Activated CD4-positive, alpha-beta T cell treated with anti-CD3 and anti-CD28 coated beads, Interleukin-2, amount 50 U/mL, for 24 hours (primary cell): ENCODE measurements around the gene MR1.

ENCODE experiments used
- DNase-seq, 2 donors: peaks; one replicate each; pipeline ENCODE4 v3.0.0-alpha.2; 2020; ENCODE audit warnings: low read depth in 1 of 2, low spot score in 1 of 2

Gene MR1

DNA sequence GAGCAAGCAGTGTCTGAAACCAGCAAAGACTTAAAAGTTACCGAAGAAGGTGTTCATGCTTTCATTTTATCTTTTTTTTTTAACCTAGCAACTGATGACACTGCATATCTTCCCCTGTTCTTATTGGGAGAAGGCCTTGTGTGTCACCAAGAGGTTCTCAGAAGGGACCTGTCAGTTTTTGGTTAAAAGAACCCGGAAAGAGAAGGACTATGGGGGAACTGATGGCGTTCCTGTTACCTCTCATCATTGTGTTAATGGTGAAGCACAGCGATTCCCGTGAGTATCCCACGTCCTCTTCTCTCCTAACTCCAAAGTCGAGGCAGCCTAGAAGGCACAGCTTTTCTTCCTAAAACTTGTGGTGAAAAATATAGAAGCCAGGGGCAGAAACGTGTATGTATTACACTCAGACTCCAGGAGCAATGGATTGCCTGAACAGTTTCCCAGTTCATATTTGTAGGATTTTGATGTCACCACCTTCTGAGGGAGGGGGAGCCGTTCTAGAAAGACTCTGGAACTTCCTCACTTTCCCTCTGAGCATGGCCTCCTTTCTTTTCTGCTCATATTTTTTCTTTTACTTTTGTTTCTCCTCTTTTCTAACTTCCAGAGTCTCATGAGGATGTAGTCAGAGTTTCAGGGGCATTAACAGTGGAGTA, at the start of gene MR1:
Gene MR1 (plus strand): TSS at position 185 of the 653 bp plus-strand sequence. CDS start 25 bp downstream, at position 210.
- DNase-seq = peak in 1 of 2 donors; percentile 46

- DNase-seq = no peak
These were observed 45.5 kb upstream of the MR1 start for GRCh38 chr1:180988253-180988752.

DNA sequence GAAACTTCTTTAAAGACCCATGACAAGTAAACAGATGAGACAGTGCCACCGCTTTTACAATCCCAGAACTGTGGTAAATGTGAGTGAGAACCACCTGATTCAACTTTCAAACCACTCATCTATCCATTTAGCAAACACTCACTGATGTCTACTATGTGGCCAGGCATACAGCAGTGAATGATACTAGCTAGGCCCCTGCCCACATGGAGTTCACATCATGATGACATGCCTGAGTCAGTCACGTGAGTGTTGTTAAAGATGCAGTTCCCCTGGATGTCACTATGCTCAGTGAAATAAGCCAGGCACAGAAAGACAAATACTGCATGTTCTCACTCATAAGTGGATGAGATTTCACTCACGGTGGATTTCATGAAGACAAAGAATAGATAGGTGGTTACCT, 39.5 kb upstream of the MR1 start:
- DNase-seq = no peak

GRCh38 chr1:180997843-180998504, 35.8 kb upstream of the MR1 start:
- DNase-seq = no peak

- DNase-seq = no peak
These were observed 32.5 kb upstream of the MR1 start for GRCh38 chr1:181001091-181001780.

DNA sequence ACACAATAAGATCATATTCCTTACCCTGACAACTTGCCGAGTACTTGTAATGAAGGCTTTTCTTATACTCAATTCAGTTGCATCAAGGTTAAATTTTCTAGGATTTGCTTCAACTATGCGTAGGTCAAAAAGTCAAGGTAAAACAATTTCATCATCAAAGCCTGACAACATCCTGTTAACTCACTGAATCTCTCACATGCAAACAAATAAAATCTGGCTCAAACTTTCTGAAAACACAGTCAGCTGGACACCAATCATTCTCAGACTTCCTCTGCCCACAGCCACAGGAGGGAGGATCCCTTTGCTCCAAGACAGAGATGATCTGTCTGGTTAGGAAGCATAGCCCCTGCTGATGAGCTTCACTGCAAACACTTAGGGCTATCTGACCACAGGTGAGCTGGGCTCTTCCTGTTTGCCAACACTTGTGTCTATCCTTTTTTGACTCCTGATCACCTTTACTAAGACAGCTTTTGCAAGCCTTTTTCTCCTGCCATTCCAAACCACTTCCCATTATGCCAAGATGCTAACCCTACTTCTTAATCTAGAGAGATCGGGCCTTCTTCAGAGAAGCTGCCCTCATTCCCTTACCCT, 31.1 kb upstream of the MR1 start:
- no peak for DNase-seq

DNA sequence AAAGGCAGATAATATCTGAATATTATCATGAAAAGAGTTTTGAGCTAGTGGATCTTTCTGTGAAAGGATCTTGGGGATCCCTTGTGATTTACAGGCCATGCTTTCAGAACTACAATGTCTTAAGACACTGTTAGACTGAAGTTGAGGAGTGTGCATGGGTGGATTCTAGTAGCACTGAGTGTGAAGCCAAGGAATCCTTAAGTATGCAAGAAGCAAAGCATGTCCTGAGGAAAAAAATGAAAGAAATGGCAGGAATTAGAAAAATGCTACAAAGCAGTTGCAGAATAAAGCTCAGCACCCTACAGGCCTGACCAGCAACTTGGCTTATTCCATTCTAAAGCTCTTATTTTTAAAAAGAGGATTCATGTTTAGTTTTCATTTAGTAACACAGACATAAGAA, 23.0 kb upstream of the MR1 start:
- DNase-seq = no peak

DNA sequence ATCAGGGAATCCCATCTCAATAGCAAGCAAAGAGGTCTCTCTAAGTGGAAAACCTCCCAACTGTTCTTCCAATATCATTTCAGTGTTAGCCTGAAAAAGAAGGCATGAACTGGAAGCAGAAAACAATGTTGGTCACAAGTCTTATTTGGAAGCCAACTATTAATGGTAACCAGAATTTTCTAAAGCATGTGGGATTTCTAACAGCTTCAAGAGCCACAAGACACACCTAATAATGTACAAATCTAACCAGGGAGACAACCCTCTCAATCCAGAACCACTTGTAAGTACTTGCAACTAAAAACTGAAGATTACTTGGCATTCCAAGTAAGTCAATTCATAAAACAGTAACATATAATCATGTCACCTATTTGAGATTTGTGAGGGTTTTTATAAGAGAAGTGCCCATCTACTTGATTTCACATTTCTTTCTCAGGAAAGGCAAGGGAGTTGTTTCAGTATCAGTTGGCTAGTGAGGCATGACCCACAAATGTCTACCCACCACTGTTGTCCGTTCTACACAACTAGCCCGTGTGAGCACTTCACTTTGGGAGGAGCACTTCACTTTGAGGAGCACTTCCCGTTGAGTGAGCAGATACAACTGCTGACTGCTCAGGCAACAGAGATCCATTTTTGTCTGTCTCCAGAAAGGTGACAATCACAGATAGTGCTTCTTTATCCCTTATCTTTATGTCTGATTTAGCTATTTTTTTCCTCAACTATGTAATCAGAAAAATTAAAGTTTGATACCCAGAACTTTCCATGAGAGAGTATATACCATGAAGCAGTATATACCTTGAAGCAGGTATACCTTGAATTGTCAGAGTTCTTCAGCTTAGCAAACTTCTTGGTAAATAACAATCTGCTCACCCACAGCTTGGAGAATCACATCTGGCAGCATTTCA, 22.2 kb upstream of the MR1 start:
- no peak for DNase-seq

DNA sequence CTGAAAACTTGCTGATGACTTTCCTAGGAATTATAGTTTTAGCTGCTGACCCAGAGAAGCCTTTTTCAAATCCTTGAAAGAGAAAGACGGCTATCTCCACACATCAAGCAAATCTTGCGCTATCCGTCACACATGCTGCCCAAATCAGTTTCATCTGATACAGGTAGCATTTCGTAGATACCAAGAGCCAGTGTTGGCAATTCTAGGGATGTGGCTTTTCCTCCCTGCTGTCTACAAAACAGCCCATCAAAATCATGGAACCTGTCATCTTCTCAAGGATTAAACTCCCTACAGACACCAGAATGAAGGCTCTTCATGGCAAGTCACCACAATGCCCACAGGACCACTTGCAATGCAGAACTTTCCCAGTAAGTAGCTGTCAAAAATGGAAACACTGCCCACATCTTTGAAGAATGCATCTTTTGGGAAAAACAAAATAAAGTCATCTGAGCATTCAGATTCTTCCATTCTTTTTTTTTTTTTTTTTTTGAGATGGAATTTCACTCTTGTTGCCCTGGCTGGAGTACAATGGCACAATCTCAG, 21.5 kb upstream of the MR1 start:
- no peak for DNase-seq

- no peak for DNase-seq
These were observed 20.6 kb upstream of the MR1 start for GRCh38 chr1:181013144-181013543.

GRCh38 chr1:181014477-181015250, 19.1 kb upstream of the MR1 start:
- DNase-seq = no peak

DNA sequence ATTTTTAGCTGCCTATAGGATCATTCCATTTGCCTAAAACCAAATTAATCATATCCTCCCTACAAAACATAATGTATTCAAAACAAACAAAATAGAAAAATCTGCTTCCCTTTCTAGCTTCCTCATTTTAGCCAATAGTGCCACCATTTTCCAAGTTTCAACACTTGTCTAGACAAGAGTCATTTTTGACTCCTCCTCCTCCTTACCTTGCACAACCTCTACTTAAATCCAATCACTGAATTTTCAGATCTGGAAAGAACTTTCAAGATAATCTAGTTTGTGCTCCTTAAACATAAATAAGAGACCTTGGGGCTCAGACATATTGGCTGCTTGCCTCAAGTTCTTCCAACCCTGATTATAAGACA, 18.6 kb upstream of the MR1 start:
- DNase-seq = no peak

DNA sequence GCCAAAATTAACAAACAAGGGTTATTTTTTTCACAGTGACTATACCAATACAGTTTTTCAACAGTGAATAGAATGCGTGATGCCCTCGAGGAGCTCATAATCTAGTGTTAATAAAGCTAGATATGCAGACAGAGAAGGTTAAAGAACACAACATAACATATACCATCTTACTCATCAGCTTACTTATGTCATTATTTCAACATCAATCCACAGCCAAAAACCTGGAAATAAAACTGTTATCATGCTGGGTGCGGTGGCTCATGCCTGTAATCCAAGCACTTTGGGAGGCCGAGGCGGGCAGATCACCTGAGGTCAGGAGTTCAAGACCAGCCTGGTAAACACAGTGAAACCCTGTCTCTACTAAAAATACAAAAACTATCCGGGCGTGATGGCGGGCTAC, 17.2 kb upstream of the MR1 start:
- DNase-seq = no peak

DNA sequence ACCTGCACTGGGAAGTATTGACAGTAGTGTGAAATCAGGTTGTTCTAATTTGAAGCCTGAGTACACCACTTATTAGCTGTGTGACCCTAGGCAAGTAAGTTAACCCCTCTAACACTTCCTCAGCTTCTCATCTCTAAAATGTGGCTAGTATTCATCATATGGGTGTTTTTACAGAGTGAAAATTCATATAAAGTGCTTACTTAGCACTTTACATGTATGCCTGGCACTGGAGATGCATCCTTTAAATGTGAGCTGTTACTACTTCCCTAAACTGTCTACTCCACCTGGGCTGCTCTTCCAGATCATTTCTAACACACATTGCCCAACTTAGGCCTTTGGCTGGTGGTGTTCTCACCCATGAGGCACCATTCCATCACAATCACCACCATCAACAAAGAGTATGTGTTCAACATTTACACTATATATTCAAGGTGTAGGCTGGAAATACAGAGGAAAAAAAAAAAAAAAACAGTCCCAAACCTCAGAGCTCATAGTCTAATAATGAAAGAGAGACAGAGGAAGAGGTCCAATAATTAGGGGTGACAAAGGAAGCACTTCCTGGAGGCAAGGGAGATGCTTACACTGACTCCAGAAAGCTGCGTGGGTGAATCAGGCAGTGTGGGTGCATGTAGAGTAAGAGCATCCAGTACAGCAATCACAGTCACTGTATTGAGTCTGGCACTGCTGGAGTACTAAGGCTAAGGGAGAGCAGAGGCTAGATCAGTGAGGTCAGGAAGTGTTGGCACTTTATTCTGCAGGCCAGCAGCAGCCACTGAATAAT, 14.7 kb upstream of the MR1 start:
- no peak for DNase-seq

GRCh38 chr1:181021159-181021558, 12.6 kb upstream of the MR1 start:
- no peak for DNase-seq

- DNase-seq = peak; percentile 34 to 55
These were observed 11.9 kb upstream of the MR1 start for GRCh38 chr1:181021811-181022434.

- no peak for DNase-seq
These were observed 10.3 kb upstream of the MR1 start for GRCh38 chr1:181023265-181024057.

DNA sequence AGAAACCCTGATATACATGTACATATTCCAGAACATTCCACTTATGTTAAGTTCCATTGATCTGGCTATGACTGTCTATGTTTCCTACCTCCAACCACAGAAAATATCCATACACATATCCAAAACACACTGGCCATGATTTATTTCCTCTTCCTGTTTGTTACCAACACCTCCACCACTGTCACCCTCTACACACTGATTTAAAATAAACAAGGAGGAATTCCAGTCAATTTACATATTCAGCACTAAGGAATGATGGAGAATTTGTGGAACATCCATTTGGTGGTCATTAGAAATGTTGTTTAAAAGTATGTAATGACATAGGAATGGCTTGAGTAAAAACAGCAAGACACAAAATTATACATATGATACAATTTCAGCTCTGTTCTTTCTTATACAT, 5.6 kb upstream of the MR1 start:
- no peak for DNase-seq
